Glutamatergic neuron (in vitro differentiated cells): Measurements from ENCODE around the gene CCL4. TPM values are rescaled to one million over a fixed set of nuclear protein-coding genes. Genes with fewer than 3 reads are reported as not detected.
A peak's percentile ranks its signal among the peaks of the same experiment; 100 is the strongest.

Experiments
- DNase-seq: peaks from one replicate; pipeline ENCODE4 v3.0.0; 2022
- H3K27ac Mint-ChIP-seq: one replicate; pipeline ENCODE4 v1.8.0; 2020; ENCODE audit warnings: mild to moderate bottlenecking, mixed read lengths, inconsistent platforms; ENCODE audit not compliant: unreplicated experiment
- H3K27me3 Mint-ChIP-seq: one replicate; pipeline ENCODE4 v1.8.0; 2020; ENCODE audit warnings: mild to moderate bottlenecking, moderate library complexity, mixed read lengths, inconsistent platforms; ENCODE audit not compliant: unreplicated experiment
- H3K36me3 Mint-ChIP-seq: one replicate; pipeline ENCODE4 v1.8.0; 2020; ENCODE audit warnings: mild to moderate bottlenecking, mixed read lengths, inconsistent platforms; ENCODE audit not compliant: unreplicated experiment
- H3K4me1 Mint-ChIP-seq: one replicate; pipeline ENCODE4 v1.8.0; 2020; ENCODE audit warnings: mild to moderate bottlenecking, low read depth, mixed read lengths, inconsistent platforms; ENCODE audit not compliant: unreplicated experiment
- H3K4me3 Mint-ChIP-seq: one replicate; pipeline ENCODE4 v1.8.0; 2020; ENCODE audit warnings: mild to moderate bottlenecking, mixed read lengths, inconsistent platforms; ENCODE audit not compliant: unreplicated experiment
- H3K9me3 Mint-ChIP-seq: one replicate; pipeline ENCODE4 v1.8.0; 2020; ENCODE audit warnings: mild to moderate bottlenecking, moderate library complexity, mixed read lengths, inconsistent platforms; ENCODE audit not compliant: unreplicated experiment
- CTCF ChIP-seq: fragments of 200-600 bp; sonication (generic); IDR thresholded peaks from one replicate; pipeline ENCODE4 v1.5.0; 2021; ENCODE audit not compliant: partially characterized antibody, unreplicated experiment
- total RNA-seq: library from RNA; stranded (reverse); fragmentation: NEBNext Ultra II Directional; extraction: Animal tissue kit (Norgen Biotek cat#: 25700); gene quantifications from one replicate; pipeline ENCODE4 v1.2.1, GENCODE V29; 2021; ENCODE audit not compliant: unreplicated experiment

Gene CCL4
- total RNA-seq, 1 donor from 2014 or later: not detected

DNA sequence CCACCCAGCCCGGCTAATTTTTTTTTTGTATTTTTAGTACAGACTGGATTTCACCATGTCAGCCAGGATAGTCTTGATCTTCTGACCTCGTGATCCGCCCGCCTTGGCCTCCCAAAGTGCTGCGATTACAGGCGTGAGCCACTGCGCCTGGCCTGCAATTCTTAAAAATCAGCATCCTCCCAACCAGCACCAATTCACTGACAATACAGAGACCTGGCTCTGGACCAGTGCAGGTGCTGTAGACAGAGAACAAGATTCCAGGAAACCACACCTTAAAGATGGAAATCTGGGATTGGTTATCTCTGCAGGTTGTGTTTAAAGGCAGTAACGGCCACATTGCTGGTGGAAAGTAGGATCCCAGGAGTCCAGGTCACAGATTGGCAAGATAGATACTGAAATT lies 39.2 kb downstream of the CCL4 start:
- Mint-ChIP-seq H3K4me3 (no peak overlapping the region), H3K4me1 (no peaks in the 10 kb centered on the region), H3K27ac (no peak overlapping the region), H3K9me3 (peaks cover 2% of the 10 kb centered on the region), H3K27me3 (no peaks in the 10 kb centered on the region), H3K36me3 (no peaks in the 10 kb centered on the region)
- TF ChIP-seq CTCF: no peak
- DNase-seq: no peak

DNA sequence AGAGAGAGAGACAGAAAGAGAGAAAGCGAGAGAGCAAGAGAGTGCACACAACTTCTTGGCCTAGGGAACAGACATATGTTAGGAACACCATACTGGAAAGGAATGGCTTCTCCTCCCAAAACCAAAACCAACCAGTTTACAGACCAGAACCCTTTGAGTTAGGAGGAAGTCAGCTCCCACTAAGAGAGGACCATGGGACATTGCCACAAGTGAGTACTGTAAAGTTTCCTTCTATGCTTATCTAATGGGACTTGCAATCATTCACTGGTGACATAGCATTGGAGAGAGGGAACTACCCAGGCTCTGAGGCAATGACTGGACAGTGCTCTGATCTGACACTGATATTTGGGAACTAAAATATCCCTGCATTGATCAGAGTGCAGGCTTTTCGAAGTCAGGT lies 40.4 kb downstream of the CCL4 start:
- DNase-seq: no peak
- Mint-ChIP-seq H3K4me1 (peaks cover 3% of the 10 kb centered on the region), H3K27ac (no peak overlapping the region), H3K4me3 (no peak overlapping the region), H3K27me3 (no peaks in the 10 kb centered on the region), H3K9me3 (no peaks in the 10 kb centered on the region), H3K36me3 (no peaks in the 10 kb centered on the region)
- no peak for TF ChIP-seq CTCF

GRCh38 chr17:36144981-36145729 lies 41.5 kb downstream of the CCL4 start:
- no peaks in the 10 kb centered on the region for H3K27me3 Mint-ChIP-seq
- no peak for DNase-seq
- no peak overlapping the region for H3K4me3 Mint-ChIP-seq
- no peaks in the 10 kb centered on the region for H3K9me3 Mint-ChIP-seq
- H3K27ac Mint-ChIP-seq: no peak overlapping the region
- no peaks in the 10 kb centered on the region for H3K36me3 Mint-ChIP-seq
- no peak for TF ChIP-seq CTCF
- peaks cover 9% of the 10 kb centered on the region for H3K4me1 Mint-ChIP-seq

DNA sequence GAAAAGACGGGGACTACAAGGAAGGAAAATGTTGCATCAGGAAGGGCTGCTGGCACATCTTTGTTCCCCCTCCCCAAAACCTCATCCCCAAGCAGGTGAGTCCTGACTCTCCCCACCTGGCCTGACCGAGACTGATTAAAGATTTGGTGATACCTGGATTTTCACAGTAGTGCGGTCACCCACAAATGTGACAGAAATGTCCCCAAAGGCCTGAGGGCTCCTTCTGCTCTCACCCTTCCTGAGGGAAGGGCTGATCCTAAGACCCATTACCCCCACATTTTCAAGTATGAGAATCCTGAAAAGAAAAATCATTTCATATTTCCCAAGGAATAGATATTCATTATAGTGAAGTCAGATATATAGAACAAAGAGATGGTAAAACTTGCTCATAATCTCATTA lies 44.0 kb downstream of the CCL4 start:
- no peak for DNase-seq
- peaks cover 1% of the 10 kb centered on the region for H3K27me3 Mint-ChIP-seq
- no peak for TF ChIP-seq CTCF

GRCh38 chr17:36148559-36149295 lies 45.1 kb downstream of the CCL4 start:
- no peaks in the 10 kb centered on the region for H3K9me3 Mint-ChIP-seq
- H3K27me3 Mint-ChIP-seq: peaks cover 1% of the 10 kb centered on the region
- TF ChIP-seq CTCF: peak; percentile 95
- DNase-seq: peak; percentile 79
- H3K36me3 Mint-ChIP-seq: no peaks in the 10 kb centered on the region
- peak overlapping the region; percentile 15 for H3K4me3 Mint-ChIP-seq
- H3K4me1 Mint-ChIP-seq: peaks cover 9% of the 10 kb centered on the region
- no peak overlapping the region for H3K27ac Mint-ChIP-seq

More for the DNA sequence above, 44.0 kb downstream of the CCL4 start:
- H3K4me3 Mint-ChIP-seq: no peak overlapping the region
- no peak overlapping the region for H3K27ac Mint-ChIP-seq
- H3K36me3 Mint-ChIP-seq: no peaks in the 10 kb centered on the region
- peaks cover 9% of the 10 kb centered on the region for H3K4me1 Mint-ChIP-seq
- no peaks in the 10 kb centered on the region for H3K9me3 Mint-ChIP-seq
